T-helper 2 cell (primary cell): ENCODE results near the gene MATN4.

Experiments used
- DNase-seq, 5 experiments: peaks; one replicate each; pipeline versions ENCODE4 v3.0.0 to v3.0.0-alpha.2; 2012 to 2022

The MATN4 gene

GRCh38 chr20:45341579-45341938 is 33.5 kb upstream of the MATN4 start:
- DNase-seq, result no peak

GRCh38 chr20:45340951-45341350 is 32.9 kb upstream of the MATN4 start:
- DNase-seq, result no peak

GRCh38 chr20:45340236-45340847 is 32.2 kb upstream of the MATN4 start:
- DNase-seq, result no peak

- DNase-seq, result no peak
Measured at GRCh38 chr20:45339799-45340198, 31.7 kb upstream of the MATN4 start.

- DNase-seq, result no peak
Measured at GRCh38 chr20:45339084-45339483, 31.0 kb upstream of the MATN4 start.

GRCh38 chr20:45338121-45339030 is 30.3 kb upstream of the MATN4 start:
- no peak for DNase-seq

GRCh38 chr20:45337367-45338120 is 29.4 kb upstream of the MATN4 start:
- DNase-seq, result no peak

GRCh38 chr20:45336530-45337366 is 28.6 kb upstream of the MATN4 start:
- no peak for DNase-seq

- no peak for DNase-seq
Measured at GRCh38 chr20:45330476-45330875, 22.4 kb upstream of the MATN4 start.

GRCh38 chr20:45329497-45330319 is 21.6 kb upstream of the MATN4 start:
- no peak for DNase-seq

GRCh38 chr20:45328451-45328850 is 20.4 kb upstream of the MATN4 start:
- no peak for DNase-seq

- DNase-seq, result no peak
Measured at GRCh38 chr20:45325371-45325770, 17.3 kb upstream of the MATN4 start.

GRCh38 chr20:45323731-45324130 is 15.6 kb upstream of the MATN4 start:
- DNase-seq, result no peak

- peak in 1 of 5 experiments; percentile 19 for DNase-seq
Measured at GRCh38 chr20:45322952-45323383, 14.9 kb upstream of the MATN4 start.

- DNase-seq, result peak in 2 of 5 experiments; percentile 49 to 75
Measured at GRCh38 chr20:45320948-45321595, 13.0 kb upstream of the MATN4 start.

- no peak for DNase-seq
Measured at GRCh38 chr20:45318948-45319347, 10.8 kb upstream of the MATN4 start.

GRCh38 chr20:45318386-45318939 is 10.4 kb upstream of the MATN4 start:
- no peak for DNase-seq

GRCh38 chr20:45317826-45318225 is 9.7 kb upstream of the MATN4 start:
- no peak for DNase-seq

- DNase-seq, result no peak
Measured at GRCh38 chr20:45316150-45317080, 8.3 kb upstream of the MATN4 start.

- DNase-seq, result no peak
Measured at GRCh38 chr20:45315672-45316071, 7.6 kb upstream of the MATN4 start.
